KG1 (cell line): ENCODE results near the gene TMCC1.

ENCODE experiments used
- DNase-seq: peaks from one replicate; lab custom pipeline; 2025; lab: John Stamatoyannopoulos, UW

TMCC1 gene

DNA sequence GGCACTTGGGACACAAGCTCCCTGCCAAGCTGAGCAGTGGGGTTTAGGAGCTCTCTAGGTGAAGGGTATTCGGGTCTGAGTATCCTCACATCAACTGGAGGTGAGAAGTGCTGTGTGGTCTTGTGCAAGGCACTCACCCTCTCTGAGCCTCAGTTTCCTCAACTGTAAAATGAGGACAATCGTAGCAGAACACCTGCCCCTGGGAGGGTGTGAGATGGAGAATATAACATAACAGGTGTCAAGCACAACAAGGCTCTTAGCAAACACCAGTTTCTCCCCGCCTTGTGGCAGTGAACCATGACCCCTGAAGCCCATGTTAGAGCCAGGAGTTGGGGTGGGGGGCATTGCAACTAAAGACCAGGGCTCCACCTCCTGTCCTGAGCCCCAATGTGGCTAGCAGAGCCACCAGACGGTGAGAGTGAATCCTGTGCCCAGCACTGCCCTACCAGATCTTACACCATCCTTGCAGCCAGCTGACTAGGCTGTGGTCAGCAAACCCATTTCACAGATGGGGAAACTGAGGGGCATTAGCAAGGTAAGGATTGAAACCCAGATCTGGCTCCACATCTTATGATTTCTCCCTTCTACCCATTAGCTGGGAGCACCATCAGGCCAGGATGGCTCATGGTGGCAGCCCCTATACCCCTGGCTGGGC, 284.4 kb downstream of the TMCC1 start:
- no peak for DNase-seq

DNA sequence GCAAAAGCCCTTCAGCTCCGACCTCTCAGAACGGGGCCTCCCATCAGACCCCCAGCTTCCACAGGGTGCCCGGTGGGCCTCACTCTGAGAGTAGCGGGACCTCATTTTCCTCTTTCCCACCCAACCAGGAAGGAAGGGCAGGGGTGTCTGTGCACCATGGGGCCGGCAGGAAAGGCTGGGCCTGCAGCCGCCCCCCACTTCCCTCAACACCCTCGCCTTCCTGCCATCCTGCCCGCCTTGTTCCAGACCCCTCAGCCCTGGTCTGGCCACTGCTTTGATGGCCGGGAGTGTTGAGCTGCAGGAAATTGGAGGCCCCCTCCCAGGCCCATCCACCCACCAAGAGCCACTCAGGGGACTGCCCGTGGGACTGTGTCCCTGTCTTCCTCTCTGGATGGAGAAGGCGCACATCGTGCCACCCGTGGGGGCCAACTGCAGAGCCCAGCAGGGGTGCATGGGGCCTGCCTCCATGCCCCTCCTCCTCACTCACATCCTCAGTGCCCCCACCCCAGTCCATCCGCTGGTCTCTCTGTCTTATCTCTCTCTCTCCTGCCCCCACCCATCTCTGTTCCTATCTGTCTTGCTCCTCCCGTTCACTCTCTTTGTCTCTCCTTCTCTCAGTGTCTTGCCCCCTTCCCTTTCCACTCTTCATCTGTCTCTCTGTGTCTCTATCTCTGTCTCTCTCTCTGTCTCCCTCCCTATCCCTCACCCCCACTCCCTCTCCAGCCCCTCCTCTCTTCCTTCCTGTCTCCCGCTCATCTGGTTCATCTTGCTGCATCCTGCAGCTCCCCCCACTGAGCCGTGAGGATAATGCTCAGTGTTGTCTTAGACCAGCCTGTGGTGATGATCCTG, 285.2 kb downstream of the TMCC1 start:
- no peak for DNase-seq

DNA sequence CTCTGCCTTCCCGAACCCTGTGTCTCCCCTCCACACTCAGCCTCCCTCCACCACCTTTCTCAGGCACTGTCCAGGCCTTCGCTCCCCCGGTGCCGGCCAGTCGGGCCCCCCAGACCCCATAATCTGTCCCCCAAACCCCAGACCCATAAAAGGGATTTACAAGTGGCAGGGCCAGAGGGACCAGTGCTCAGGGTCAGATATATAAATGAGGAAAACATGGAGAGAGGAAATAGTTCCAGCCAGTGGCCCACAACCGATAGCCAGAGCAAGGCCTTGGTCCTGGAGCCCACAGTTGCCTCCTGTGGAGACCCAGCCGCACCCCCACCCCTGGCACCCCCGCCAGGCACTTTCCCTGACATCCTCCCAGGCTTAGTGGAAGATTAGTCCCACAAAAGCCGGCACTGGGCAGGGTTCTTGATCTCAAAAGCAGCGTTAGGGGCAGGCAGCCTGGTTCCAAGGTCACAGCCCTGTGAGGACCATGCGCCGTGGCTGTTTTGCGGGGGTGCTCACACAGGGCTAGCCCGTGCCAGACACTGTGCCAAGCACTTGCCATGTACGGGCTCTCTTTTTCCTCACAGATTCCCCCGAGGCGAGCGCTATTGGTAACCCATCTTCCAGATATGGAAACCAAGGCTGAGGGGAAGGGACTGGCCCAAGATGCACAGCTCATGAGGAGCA, 286.0 kb downstream of the TMCC1 start:
- no peak for DNase-seq

DNA sequence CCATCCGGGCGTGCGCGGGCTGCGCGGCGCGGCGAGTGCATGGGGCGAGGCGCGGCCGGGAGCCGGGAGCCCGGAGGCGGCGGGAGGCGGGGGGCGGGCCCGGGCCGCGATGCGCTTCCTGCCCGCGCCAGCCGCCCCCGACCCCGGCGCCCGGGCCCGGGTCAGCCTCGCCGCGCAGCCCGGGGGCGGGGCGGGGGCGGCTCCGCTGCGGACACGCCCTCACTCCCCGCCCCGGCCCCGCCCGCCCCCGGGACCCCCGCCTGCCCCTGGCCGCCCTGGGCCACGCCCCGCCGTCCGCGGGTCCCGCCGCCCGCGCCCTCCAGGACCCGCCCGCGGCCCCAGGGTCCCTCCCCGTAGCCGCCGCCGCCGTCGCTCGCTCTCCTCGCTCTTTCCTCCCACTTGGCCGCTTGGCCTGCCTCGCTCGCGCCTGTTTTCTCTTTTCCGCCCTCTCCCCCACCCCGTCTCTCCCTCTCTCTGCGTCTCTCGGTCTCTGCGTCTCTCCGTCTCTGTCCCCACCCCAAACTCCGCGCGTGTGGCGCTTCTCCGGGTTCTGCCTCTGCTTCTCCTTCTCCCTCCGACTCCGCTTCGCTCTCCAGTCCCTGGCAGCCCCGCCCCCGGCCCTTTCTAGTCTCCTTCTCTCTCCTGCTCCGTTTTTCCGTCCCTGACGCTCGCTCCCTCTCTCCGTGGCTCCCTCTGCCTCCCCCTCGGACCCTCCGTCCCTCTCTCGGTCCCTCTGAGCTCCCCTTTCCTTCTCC, 286.7 kb downstream of the TMCC1 start, which contains the start of gene PLXND1:
TSS of gene PLXND1 (minus strand) at position 41 of the 755 bp plus-strand sequence. CDS start at position 4, 37 bp downstream.
- no peak for DNase-seq

DNA sequence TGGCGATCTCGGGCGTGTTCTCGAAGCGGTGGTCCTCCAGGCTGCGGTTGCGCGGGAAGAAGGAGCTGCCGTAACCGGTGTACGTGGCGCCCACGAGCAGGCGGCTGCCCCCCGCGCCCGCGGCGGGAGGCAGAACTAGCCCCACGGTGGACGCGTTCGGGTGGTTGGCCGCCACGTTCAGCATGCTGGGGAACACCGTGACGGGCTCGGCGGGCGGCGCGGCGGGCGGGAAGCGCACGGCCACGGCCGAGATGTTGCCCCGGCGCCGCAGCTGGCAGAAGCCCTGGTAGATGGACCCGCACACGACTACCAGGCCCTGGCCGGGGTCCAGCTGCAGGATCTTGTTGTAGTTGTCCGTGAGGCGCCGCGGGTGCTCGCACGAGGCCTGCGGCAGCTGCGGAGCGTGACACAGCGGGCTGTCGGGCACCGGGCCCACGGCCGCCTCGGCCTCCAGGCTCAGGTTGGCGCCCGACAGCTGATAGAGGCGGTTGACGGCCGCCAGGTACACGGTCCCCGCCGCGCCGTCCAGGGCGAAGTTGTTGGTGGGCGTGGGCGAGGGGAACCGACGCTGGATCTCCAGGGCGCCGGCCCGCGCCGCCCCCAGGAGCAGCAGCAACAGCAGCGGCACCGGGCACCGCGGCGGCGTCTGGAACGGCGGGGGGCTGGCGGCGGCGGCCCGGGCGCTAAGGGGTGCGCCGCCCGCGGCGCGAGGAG, 287.4 kb downstream of the TMCC1 start:
- no peak for DNase-seq

DNA sequence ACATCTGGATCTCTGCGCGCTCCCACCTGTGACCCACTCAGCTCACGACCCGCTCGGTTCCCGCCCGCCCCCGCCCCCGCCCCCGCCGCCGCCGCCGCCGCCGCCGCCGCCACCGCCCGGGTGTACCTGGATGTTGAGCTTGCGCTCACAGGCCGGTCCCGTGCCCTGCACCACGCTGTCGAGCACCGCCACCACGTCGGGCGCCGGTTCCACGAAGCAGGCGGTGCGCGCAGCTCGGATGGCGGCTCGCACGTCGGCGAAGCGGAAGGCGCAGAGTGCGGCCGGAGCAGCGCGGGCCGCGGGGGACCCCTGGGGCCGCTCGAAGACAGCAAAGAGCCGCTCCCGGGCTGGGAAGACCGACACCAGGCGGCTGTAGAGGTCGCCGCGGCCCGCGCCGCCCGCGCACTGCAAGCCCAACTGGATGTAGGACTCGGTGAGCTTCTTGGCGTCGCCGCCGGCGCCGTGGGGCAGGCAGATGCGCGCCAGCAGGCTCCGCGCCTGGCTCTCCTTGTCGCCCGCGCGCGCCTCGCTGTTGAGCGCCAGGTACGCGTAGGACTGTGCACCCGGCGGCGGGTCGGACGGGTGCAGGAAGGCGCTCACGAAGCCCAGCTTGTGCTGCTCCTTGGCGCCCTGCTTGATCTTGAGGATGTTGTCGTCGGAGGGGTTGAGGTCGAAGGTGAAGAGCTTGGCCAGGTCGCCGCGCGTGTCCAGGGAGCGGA, 288.1 kb downstream of the TMCC1 start:
- no peak for DNase-seq

DNA sequence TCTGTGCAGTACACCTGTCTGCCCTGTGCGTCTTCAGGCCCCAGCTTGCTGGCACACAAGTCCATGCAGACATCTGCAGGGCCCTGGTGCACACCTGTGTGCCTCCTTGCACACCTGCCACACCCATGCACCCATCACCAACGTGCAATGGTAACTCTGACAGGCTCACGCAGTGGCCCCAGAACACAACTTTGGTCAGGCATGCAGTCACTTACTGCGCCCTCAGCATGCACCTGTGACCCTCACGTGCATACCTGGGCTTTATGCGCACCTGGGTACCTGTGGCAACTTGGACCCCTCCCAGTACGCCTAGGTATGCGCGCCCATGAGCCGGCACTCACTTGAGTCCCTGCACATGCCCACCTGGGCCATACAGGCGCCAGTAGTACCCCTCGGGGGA, 288.7 kb downstream of the TMCC1 start:
- DNase-seq = no peak

DNA sequence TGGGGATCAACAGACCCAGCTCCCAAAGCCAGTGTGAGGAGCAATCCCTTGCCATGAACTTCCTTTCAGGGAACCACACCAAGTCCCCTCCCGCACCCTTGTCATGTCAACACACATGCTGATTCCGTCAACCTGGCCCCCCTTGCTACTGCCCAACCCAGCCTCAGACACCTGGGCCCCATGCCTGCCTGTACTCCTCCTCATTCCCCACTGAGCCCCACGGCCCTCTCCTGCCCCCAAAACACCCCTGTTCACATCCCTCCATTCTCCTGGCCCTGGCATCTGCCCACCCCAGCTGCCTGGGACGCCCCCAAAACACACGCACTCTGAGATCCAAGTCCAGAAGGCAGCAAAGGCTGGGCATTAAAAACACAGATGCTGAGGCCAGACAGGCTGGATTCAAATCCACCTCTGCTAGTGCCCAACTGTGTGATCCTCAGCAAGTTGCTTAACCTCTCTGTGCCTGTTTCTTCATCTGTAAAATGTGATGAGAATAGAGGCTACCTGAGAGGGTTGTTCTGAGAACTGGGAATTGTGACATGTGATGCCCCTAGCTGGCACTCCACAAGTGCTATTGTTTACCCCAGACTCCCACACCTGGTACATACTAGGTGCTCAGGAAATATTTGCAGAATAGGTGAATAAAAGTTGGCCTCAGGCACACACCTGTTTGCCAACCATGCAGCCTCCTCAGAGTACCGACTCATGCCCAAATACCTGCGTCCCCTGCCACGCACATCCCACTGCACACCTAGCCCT, 289.3 kb downstream of the TMCC1 start:
- no peak for DNase-seq

DNA sequence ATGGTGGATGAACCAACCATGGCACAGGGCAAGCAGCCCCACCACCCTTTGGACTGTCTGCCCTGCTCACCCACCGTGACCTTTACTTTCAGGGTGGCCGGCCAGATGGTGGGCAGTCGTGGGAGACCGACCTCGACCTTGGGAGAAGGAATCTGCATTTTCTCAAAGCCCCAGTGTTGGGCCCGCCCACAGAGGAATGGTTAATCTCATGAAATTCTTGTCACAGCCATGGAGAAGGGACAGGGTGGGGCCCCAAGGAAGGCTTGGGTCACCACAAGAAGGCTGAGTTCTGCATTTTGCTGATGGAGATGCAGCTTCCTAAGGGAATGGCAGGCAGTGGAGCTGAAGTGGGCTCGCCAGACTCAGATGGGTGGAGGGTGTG, 290.0 kb downstream of the TMCC1 start:
- DNase-seq = no peak

DNA sequence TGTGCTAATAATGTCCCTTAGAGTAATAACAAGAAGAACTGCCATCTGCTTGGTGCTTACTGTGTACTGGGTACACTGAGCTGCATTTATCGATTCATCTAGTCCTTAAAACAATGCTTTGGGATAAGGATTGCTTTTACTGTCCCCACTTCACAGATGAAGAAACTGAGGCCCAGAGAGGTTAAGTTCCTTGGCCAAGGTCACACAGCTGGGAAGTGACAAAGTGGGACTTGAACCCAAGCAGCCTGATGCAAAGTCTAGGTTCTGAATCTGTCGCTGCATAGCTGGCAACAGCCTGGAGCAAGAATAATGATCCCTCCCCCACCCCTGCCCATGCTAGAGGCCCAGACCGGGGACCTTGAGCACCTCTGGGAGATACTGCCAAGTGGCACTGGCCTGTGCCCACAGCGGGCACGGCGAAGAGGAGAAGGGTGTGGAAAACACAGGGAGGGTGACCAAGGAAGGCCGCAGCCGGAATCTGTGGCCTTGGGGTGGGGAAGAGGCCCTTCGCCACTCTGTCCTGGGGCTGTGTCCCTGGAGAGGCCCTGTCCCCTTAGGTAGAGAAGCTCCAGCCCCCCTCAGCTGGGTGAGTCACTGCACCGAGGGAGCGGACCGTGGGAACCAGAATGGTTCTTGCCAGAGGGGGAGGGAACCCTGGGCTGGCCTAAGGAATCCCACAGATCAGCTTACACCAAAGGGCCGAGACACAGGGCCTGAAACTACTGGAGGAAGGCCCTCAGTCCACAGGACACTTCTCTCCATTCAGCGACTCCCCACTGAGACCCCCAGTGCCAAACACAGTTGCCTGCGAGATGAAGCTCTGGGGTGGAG, 290.6 kb downstream of the TMCC1 start:
- no peak for DNase-seq

DNA sequence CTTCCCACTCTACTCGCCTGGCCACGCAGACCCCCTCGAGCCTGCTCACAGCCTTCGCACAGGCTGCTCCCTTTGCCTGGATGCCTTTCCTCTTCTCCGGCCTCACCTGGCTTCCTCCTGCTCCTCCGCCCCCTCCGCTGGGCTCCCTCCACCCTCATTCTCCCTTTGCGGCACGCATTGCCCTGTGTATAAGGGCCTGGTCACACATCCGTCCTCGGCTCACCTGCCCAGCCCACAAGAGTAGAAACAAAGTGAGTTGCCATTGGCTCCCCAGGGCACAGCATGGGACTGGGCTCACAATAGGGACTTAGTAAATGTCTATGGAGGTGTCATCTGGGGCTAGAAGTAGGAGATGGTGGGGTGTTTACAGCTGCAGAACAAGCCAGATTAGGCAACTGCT, 291.2 kb downstream of the TMCC1 start:
- no peak for DNase-seq

DNA sequence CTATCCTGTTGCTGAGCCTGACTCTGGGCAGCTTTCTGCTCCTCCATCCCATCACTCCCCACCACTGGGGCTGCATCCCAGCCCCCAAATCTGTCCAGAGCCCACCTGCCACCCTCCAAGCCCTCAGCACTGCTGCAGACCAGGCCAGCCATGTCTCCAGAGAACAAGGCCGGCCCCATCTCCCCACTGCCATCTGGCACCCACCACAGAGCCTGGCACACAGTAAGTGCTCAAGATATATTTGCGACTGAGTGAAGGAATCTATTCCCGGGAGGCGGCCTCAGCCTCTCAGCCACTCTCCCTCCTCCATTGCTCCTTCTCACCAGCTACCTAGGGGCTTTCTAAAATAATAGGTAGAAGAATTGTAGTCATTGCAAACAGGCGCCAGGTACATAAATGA, 291.8 kb downstream of the TMCC1 start:
- no peak for DNase-seq

DNA sequence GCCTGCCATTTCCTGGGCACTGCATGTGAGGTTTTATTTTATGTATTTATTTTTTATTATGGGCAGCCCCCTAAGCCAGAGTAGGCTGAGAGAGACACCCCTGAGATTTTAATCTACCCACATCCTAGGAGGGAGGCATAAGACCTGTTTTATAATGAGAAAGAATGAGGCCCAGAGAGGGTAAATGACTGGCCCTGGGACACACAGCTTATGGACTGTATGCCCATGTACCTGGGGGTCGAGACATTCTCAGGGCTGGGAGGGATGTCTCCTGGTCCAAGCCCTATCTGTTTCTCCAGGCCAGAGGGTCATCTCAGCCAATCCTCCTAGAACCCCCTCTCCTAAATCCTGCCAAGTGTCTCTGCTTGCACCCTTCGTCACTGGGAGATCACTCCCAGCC, 293.2 kb downstream of the TMCC1 start:
- no peak for DNase-seq

DNA sequence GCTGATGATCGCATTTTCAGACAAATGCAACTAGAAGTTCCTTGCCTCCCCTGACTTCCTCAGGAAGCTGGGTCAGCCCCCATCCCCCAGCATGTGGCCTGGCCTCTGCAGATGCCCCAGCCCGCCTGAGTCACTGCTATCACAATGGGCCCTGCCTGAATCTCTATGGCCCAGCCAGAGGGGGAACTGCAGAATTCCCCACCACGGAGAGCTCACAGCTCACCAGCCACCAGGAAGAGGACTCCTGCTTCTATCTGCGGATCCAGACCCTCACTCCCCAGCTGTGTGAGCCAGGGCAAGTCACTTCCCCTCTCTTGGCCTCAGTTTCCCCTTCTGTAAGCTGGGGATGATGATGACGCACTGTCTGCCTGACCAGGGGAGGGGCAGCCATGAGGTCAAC, 293.9 kb downstream of the TMCC1 start:
- DNase-seq = no peak

DNA sequence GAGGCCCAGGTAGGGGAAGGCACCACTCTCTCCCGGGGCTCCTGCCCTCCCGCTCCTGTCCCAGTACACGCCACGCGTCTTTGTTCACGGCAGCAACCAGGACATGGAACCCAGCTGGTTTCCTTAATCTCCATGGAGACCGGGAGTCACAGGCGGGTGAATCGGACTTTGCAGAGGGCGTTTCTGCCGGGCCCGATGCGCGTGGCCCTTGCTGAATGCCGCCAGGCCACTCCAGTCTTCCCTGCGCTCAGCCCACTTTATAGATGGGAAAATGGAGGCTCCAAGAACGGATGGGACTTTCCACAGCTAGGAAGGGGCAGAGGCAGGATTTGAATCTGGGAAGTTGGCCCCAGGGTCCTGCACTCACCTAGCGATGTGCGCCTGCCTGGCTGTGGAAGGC, 294.4 kb downstream of the TMCC1 start:
- DNase-seq = no peak

DNA sequence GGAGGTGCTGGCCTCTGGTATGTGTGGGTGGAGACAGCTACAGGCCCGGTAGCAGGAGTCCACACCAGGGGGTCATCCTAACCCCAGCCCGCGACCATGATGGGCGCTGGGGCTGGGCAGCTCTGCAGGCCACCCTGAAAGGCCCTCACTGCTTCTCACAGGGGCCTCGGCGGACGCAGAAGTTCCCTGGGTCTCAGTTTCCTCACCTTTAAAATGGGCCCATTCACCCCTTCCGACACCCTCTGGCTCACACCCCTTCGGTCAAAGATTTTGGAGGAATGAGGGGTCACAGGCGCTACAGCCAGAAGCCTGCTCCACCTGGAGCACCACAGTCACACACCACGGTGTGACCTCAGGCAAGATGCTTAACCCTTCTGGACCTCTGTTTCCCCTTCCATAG, 295.0 kb downstream of the TMCC1 start:
- no peak for DNase-seq

DNA sequence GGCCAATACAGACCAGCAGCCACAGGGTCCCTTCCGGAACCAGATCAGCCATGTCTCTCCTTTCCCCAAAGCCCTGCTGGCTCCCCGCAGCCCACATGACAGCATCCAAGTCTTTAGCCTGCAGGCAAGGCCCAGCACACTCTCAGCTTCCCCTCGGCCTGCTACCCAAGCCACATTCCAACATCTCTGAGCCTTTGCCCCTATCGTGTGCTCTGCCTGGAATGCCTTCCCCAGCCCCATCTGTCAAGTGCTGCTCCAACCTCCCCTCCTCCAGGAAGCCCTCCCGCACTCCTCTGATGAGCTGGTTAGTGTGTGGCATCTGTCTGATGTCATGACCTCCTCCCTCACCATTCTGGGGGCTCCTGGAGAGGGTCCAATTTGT, 295.5 kb downstream of the TMCC1 start:
- no peak for DNase-seq
